ENCODE measurements around the gene WNT5B. TPM values are rescaled to one million over a fixed set of nuclear protein-coding genes. Genes with fewer than 3 reads are reported as not detected.

WNT5B gene
- total RNA-seq, 2 donors from 2014 or later, result 2.3 to 3.1 TPM

DNA sequence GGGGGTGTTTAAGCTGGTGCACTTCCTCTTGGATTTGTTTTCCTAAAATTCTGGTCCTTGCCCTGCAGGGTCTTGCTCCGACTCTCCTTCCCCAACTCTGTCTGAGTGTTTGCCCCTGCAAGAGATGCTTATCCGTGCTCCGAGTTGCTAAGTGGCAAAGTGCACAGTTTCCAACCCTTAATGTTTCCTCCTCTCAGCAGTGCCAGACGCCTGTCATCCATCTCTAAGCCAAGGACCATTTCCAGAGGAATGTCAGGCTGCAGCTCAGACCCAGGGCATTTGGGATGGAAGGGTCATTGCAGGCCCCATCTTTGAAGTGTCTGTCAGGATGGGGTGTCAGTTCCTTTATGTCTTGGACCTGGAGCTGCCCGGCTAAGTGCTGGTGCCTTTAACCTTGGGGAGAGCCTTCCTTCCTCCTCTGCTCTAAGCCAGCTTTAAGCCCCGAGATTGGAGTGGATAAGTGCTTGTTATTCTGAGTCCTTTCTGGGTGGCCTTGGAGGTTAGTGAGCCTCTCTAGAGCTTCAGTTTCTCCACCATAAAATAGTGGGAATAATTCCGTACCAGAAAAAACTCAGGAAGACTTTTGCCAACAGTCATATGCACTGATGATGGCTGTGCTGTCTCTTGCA is 15.0 kb downstream of the WNT5B start:
- no peak overlapping the region for H3K4me3 ChIP-seq
- H3K27me3 ChIP-seq (replicated peaks; ENCODE audit: insufficient read depth), result no peaks in the 10 kb centered on the region
- no peak overlapping the region for H3K27ac ChIP-seq
- H3K36me3 ChIP-seq, result no peaks in the 10 kb centered on the region
- TF ChIP-seq, protein P1, sequence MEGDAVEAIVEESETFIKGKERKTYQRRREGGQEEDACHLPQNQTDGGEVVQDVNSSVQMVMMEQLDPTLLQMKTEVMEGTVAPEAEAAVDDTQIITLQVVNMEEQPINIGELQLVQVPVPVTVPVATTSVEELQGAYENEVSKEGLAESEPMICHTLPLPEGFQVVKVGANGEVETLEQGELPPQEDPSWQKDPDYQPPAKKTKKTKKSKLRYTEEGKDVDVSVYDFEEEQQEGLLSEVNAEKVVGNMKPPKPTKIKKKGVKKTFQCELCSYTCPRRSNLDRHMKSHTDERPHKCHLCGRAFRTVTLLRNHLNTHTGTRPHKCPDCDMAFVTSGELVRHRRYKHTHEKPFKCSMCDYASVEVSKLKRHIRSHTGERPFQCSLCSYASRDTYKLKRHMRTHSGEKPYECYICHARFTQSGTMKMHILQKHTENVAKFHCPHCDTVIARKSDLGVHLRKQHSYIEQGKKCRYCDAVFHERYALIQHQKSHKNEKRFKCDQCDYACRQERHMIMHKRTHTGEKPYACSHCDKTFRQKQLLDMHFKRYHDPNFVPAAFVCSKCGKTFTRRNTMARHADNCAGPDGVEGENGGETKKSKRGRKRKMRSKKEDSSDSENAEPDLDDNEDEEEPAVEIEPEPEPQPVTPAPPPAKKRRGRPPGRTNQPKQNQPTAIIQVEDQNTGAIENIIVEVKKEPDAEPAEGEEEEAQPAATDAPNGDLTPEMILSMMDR (IDR thresholded peaks at IDR 0.05), result no peak
- no peaks in the 10 kb centered on the region for H3K9me3 ChIP-seq
- ATAC-seq (ENCODE audit: insufficient number of reproducible peaks, low FRiP score, low read depth), result no peak
- peaks cover 11 to 14% of the 10 kb centered on the region in 2 donors for H3K4me1 ChIP-seq (ENCODE audit: control insufficient read depth in 1 of 2, low read depth in 2 of 2)
- no peak for DNase-seq (ENCODE audit: low spot score)

DNA sequence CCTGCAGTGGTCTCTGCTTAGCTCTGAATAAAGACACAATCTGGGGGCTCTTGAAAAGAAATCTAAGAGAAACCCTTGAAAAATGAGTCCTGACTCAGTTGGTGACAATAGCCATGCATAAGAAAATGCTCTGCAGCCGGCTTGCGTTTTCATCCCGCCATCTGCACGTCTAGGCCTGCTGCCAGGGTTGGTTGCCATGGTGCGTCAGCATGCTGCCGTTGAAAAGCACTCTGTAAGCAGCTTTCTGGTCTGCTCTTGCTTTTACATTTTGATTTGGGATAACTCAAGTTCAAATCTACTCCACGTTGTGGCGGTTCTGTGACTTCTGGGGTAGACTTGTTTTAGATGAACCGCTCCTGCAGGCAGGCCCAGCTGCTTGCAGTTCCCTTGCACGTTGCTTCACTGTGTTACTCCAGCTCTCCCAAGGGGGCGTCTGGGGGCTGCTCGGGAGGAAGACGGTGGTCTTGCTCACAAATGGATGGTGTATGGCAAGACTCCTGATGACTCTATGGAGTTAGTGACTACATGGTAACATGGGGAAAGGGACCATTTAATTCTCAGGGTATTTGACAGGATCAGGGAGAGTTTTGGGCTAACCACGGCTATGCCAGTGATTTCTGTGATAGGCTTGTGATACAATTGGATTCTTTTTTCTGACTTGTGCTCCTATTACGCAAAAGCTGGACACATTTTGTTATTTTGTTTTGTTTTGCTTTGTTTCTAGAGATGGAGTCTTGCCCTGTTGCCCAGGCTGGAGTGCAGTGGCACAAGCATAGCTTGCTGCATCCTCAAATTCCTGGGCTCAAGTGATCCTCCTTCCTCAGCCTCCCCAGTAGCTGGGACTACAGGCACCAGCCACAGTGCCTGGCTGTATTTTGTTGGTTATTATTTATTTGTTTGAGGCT is 15.8 kb downstream of the WNT5B start:
- Histone ChIP-seq H3K9me3 (no peaks in the 10 kb centered on the region), H3K27me3 (replicated peaks; ENCODE audit: insufficient read depth) (no peaks in the 10 kb centered on the region), H3K4me3 (no peak overlapping the region), H3K4me1 (ENCODE audit: control insufficient read depth in 1 of 2, low read depth in 2 of 2) (peaks cover 11 to 14% of the 10 kb centered on the region in 2 donors), H3K36me3 (no peaks in the 10 kb centered on the region), H3K27ac (no peak overlapping the region)
- DNase-seq (ENCODE audit: low spot score) (no peak), ATAC-seq (ENCODE audit: insufficient number of reproducible peaks, low FRiP score, low read depth) (no peak)
- TF ChIP-seq, protein P1 (IDR thresholded peaks at IDR 0.05), result no peak

DNA sequence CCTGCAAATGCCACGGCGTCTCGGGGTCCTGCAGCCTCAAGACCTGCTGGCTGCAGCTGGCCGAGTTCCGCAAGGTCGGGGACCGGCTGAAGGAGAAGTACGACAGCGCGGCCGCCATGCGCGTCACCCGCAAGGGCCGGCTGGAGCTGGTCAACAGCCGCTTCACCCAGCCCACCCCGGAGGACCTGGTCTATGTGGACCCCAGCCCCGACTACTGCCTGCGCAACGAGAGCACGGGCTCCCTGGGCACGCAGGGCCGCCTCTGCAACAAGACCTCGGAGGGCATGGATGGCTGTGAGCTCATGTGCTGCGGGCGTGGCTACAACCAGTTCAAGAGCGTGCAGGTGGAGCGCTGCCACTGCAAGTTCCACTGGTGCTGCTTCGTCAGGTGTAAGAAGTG is 16.8 kb downstream of the WNT5B start:
- no peak for ATAC-seq (ENCODE audit: insufficient number of reproducible peaks, low FRiP score, low read depth)
- no peak for DNase-seq (ENCODE audit: low spot score)
- H3K27ac ChIP-seq, result no peak overlapping the region

DNA sequence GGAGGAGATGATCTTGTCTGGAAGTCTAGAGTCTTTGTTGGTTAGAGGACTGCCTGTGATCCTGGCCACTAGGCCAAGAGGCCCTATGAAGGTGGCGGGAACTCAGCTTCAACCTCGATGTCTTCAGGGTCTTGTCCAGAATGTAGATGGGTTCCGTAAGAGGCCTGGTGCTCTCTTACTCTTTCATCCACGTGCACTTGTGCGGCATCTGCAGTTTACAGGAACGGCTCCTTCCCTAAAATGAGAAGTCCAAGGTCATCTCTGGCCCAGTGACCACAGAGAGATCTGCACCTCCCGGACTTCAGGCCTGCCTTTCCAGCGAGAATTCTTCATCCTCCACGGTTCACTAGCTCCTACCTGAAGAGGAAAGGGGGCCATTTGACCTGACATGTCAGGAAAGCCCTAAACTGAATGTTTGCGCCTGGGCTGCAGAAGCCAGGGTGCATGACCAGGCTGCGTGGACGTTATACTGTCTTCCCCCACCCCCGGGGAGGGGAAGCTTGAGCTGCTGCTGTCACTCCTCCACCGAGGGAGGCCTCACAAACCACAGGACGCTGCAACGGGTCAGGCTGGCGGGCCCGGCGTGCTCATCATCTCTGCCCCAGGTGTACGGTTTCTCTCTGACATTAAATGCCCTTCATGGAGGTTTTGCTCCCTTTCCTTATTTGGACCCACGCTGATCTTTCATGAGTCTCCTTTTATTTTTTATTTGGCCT is 17.7 kb downstream of the WNT5B start:
- Histone ChIP-seq H3K27ac (no peak overlapping the region), H3K36me3 (no peaks in the 10 kb centered on the region), H3K9me3 (no peaks in the 10 kb centered on the region), H3K4me3 (no peak overlapping the region), H3K27me3 (replicated peaks; ENCODE audit: insufficient read depth) (no peaks in the 10 kb centered on the region), H3K4me1 (ENCODE audit: control insufficient read depth in 1 of 2, low read depth in 2 of 2) (peaks cover 11 to 29% of the 10 kb centered on the region in 2 donors)
- ATAC-seq (ENCODE audit: insufficient number of reproducible peaks, low FRiP score, low read depth) (no peak), DNase-seq (ENCODE audit: low spot score) (no peak)
- TF ChIP-seq, protein P1 (IDR thresholded peaks at IDR 0.05), result no peak

More for the DNA sequence above, 16.8 kb downstream of the WNT5B start:
- Histone ChIP-seq H3K36me3 (no peaks in the 10 kb centered on the region), H3K4me3 (no peak overlapping the region), H3K27me3 (replicated peaks; ENCODE audit: insufficient read depth) (no peaks in the 10 kb centered on the region), H3K4me1 (ENCODE audit: control insufficient read depth in 1 of 2, low read depth in 2 of 2) (peaks cover 11 to 23% of the 10 kb centered on the region in 2 donors), H3K9me3 (no peaks in the 10 kb centered on the region)
- TF ChIP-seq, protein P1 (IDR thresholded peaks at IDR 0.05), result no peak

DNA sequence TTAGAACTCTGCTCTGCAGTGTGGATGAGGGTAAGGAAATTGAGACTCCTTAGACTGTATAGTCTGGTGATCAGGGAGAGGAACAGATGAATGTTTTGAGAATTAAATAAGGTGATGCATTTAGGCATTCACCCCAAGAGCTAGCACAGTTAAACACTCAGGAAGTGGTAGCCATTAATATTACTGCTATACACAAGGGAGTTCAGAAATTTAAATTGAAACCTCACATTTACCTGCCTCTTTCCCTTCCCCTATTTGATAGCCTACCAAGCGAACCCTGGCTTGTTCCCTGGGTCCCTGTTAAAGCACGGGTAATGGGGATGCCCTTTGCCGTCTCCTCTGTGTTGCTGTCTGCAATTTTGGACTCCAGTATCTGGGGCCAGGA is 18.2 kb downstream of the WNT5B start:
- Histone ChIP-seq H3K27me3 (replicated peaks; ENCODE audit: insufficient read depth) (no peaks in the 10 kb centered on the region), H3K9me3 (no peaks in the 10 kb centered on the region), H3K4me3 (no peak overlapping the region), H3K27ac (no peak overlapping the region), H3K4me1 (ENCODE audit: control insufficient read depth in 1 of 2, low read depth in 2 of 2) (peaks cover 11 to 29% of the 10 kb centered on the region in 2 donors), H3K36me3 (no peaks in the 10 kb centered on the region)
- DNase-seq (ENCODE audit: low spot score) (no peak), ATAC-seq (ENCODE audit: insufficient number of reproducible peaks, low FRiP score, low read depth) (no peak)
- TF ChIP-seq, protein P1 (IDR thresholded peaks at IDR 0.05), result no peak

Measured in thoracic aorta (tissue), 2 donors.